ENCODE measurements around the gene IGF1R. TPM values are rescaled to one million over a fixed set of nuclear protein-coding genes. Genes with fewer than 3 reads are reported as not detected.
A peak's percentile ranks its signal among the peaks of the same experiment; 100 is the strongest.

The IGF1R gene
- total RNA-seq, 1 experiment from 2014 or later, result 125 TPM

DNA sequence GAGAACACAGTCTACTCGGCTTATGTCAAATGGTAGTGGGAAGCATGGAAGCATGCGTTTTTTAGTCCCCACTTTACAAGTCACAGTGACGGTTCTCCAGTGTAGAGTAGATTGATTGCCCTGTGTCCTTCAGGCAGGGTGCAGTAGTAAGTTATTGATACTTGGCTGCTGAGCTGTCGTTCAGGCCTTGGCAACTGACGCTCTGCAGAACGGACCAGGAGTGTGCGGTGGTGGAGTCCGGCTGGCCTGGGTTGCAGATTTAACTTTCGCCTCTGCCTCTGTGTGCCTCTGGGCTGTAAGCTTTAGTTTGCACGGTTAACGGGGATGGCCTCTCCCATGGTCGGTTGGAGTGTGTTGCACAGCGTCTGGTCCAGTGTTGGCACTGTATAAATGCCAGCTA lies 58.6 kb downstream of the IGF1R start (continued):
- TF ChIP-seq, protein P1, sequence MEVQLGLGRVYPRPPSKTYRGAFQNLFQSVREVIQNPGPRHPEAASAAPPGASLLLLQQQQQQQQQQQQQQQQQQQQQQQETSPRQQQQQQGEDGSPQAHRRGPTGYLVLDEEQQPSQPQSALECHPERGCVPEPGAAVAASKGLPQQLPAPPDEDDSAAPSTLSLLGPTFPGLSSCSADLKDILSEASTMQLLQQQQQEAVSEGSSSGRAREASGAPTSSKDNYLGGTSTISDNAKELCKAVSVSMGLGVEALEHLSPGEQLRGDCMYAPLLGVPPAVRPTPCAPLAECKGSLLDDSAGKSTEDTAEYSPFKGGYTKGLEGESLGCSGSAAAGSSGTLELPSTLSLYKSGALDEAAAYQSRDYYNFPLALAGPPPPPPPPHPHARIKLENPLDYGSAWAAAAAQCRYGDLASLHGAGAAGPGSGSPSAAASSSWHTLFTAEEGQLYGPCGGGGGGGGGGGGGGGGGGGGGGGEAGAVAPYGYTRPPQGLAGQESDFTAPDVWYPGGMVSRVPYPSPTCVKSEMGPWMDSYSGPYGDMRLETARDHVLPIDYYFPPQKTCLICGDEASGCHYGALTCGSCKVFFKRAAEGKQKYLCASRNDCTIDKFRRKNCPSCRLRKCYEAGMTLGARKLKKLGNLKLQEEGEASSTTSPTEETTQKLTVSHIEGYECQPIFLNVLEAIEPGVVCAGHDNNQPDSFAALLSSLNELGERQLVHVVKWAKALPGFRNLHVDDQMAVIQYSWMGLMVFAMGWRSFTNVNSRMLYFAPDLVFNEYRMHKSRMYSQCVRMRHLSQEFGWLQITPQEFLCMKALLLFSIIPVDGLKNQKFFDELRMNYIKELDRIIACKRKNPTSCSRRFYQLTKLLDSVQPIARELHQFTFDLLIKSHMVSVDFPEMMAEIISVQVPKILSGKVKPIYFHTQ (CRISPR knock-in tag; IDR thresholded peaks at IDR 0.05), result no peak
- TF ChIP-seq GRHL2 (CRISPR knock-in tag; IDR thresholded peaks at IDR 0.05; ENCODE audit: insufficient replicate concordance, severe bottlenecking) (no peak), SP1 (CRISPR knock-in tag; conservative IDR thresholded peaks at IDR 0.05) (no peak), ATF6 (CRISPR knock-in tag; IDR thresholded peaks at IDR 0.05) (no peak), MYBL2 (CRISPR knock-in tag; IDR thresholded peaks at IDR 0.05) (no peak), ZNF263 (CRISPR knock-in tag; IDR thresholded peaks at IDR 0.05; ENCODE audit: low read depth) (no peak)
- TF ChIP-seq, protein P2, sequence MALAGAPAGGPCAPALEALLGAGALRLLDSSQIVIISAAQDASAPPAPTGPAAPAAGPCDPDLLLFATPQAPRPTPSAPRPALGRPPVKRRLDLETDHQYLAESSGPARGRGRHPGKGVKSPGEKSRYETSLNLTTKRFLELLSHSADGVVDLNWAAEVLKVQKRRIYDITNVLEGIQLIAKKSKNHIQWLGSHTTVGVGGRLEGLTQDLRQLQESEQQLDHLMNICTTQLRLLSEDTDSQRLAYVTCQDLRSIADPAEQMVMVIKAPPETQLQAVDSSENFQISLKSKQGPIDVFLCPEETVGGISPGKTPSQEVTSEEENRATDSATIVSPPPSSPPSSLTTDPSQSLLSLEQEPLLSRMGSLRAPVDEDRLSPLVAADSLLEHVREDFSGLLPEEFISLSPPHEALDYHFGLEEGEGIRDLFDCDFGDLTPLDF (CRISPR knock-in tag; IDR thresholded peaks at IDR 0.05), result no peak

GRCh38 chr15:98708037-98708590 lies 59.8 kb downstream of the IGF1R start:
- Mint-ChIP-seq H3K27me3 (ENCODE audit: low read depth) (no peaks in the 10 kb centered on the region), H3K4me1 (peaks cover 69% of the 10 kb centered on the region), H3K36me3 (peaks cover 31% of the 10 kb centered on the region)
- TF ChIP-seq ZNF138 (CRISPR knock-in tag; conservative IDR thresholded peaks at IDR 0.05) (no peak), TEAD4 (CRISPR knock-in tag; IDR thresholded peaks at IDR 0.05) (no peak), FOXK1 (CRISPR knock-in tag; IDR thresholded peaks at IDR 0.05) (no peak), AFF4 (CRISPR knock-in tag; IDR thresholded peaks at IDR 0.05; ENCODE audit: borderline replicate concordance) (no peak), ZNF416 (CRISPR knock-in tag; IDR thresholded peaks at IDR 0.05) (no peak), NFATC4 (CRISPR knock-in tag; IDR thresholded peaks at IDR 0.05) (no peak), NR2C2 (CRISPR knock-in tag; IDR thresholded peaks at IDR 0.05) (no peak), ATF2 (CRISPR knock-in tag; IDR thresholded peaks at IDR 0.05; ENCODE audit: borderline replicate concordance, low read depth) (no peak), ZNF671 (CRISPR knock-in tag; IDR thresholded peaks at IDR 0.05) (no peak), NR3C1 (CRISPR knock-in tag; conservative IDR thresholded peaks at IDR 0.05; ENCODE audit: low read depth) (no peak), USF2 (CRISPR knock-in tag; IDR thresholded peaks at IDR 0.05) (no peak), ZNF317 (CRISPR knock-in tag; IDR thresholded peaks at IDR 0.05; ENCODE audit: borderline replicate concordance, low read depth) (no peak), ETV6 (CRISPR knock-in tag; IDR thresholded peaks at IDR 0.05) (no peak), FOXJ3 (CRISPR knock-in tag; IDR thresholded peaks at IDR 0.05; ENCODE audit: borderline replicate concordance) (no peak), ZNF512 (CRISPR knock-in tag; IDR thresholded peaks at IDR 0.05; ENCODE audit: borderline replicate concordance) (no peak)
- TF ChIP-seq, protein P3, sequence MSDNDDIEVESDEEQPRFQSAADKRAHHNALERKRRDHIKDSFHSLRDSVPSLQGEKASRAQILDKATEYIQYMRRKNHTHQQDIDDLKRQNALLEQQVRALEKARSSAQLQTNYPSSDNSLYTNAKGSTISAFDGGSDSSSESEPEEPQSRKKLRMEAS (CRISPR knock-in tag; IDR thresholded peaks at IDR 0.05), result no peak

More at GRCh38 chr15:98708037-98708590, 59.8 kb downstream of the IGF1R start:
- Mint-ChIP-seq H3K27ac (peak overlapping the region; percentile 61; the same call in 1 of the 2 replicates), H3K9me3 (peaks cover 11% of the 10 kb centered on the region), H3K4me3 (no peak overlapping the region)
- no peak for ATAC-seq
- ChIA-PET CTCF (interaction anchor here (1.2 kb wide), 1 partner anchor 174 kb away, joined by 5 read pairs; no protein-coding TSS in a partner anchor), POLR2A (no interaction called here)
- no peak for DNase-seq (ENCODE audit: low spot score)

Measured in WTC11 (cell line).